Measurements from ENCODE around the gene RETREG3. TPM values are rescaled to one million over a fixed set of nuclear protein-coding genes. Genes with fewer than 3 reads are reported as not detected.

RETREG3 gene
- total and polyA plus RNA-seq, 9 of the 15 experiments (the other 6 are each of a cell fraction or from before 2014, with no cell fraction given), result 4.1 to 39.0 (median 16.9) TPM

DNA sequence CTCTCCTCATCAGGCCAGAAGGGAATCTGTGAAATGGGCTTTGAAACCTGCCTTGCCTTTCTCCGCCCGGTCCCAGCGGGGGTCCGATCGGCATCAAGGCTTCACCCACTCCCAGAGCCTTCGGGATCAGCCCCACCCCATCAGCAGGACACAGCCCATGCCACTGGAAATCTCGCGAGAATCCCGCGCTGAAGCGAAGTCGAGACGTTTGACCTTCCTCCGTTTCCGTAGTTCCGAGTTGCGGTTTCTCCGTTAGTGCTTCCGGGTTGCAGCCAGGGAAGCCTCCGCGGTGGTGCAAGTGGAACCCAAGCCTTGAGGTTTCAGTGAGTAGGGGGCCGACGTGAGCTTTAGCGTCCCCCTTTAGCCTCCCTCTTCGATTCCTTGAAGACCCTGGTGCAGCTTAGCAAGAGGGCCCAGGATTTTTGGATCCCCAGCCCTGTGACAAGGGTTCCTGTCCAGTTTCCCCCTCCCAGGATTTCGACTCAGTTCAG lies 47.2 kb downstream of the RETREG3 start, which contains the start of gene COASY (continued):
- TF ChIP-seq, protein P1, sequence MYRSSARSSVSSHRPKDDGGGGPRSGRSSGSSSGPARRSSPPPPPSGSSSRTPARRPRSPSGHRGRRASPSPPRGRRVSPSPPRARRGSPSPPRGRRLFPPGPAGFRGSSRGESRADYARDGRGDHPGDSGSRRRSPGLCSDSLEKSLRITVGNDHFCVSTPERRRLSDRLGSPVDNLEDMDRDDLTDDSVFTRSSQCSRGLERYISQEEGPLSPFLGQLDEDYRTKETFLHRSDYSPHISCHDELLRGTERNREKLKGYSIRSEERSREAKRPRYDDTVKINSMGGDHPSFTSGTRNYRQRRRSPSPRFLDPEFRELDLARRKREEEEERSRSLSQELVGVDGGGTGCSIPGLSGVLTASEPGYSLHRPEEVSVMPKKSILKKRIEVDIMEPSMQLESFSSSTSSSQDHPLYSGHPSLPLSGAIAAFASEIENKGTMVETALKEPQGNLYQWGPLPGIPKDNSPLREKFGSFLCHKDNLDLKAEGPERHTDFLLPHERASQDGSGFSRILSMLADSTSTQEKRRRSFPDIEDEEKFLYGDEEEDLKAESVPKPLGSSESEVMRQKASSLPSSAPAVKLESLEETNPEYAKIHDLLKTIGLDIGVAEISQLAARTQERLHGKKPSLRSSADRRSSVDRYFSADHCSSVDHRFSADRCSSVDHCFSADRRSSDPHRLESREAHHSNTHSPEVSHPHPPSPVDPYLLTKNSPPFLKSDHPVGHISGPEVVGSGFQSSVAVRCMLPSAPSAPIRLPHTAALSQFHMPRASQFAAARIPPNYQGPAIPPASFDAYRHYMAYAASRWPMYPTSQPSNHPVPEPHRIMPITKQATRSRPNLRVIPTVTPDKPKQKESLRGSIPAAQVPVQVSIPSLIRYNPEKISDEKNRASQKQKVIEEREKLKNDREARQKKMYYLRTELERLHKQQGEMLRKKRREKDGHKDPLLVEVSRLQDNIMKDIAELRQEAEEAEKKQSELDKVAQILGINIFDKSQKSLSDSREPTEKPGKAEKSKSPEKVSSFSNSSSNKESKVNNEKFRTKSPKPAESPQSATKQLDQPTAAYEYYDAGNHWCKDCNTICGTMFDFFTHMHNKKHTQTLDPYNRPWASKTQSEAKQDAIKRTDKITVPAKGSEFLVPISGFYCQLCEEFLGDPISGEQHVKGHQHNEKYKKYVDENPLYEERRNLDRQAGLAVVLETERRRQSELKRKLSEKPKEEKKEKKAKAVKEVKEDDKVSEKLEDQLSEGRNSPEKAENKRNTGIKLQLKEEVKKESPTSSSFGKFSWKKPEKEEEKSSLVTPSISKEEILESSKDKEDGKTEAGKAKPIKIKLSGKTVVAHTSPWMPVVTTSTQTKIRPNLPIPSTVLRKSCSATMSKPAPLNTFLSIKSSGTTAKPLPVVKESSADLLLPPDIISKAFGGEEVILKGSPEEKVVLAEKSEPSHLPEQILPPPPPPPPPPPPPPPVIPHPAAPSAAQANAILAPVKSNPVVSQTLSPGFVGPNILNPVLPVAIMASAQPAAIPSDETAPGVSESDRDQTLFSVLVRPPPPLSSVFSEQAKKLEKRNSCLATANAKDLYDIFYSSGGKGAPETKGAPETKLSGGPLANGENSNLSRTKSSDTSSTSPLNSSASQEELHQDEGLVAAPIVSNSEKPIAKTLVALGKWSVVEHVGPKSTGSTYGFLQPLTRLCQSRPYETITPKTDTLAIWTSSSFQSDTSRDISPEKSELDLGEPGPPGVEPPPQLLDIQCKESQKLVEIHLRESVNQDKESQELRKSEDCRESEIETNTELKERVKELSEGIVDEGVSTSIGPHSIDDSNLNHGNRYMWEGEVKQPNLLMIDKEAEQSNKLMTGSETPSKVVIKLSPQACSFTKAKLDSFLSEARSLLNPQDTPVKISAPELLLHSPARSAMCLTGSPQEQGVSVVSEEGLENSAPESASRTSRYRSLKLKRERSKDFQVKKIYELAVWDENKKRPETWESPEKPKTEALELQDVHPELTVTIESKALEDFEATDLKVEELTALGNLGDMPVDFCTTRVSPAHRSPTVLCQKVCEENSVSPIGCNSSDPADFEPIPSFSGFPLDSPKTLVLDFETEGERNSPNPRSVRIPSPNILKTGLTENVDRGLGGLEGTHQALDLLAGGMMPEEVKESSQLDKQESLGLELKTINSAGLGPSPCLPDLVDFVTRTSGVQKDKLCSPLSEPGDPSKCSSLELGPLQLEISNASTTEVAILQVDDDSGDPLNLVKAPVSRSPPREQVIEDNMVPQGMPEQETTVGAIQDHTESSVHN (IDR thresholded peaks at IDR 0.05; ENCODE audit: borderline replicate concordance in 1 of 2, low read depth in 1 of 2), result no peak
- peak; percentile 99 for TF ChIP-seq MTA3 (IDR thresholded peaks at IDR 0.05; ENCODE audit: borderline replicate concordance)
- TF ChIP-seq SRSF3 (IDR thresholded peaks at IDR 0.05; ENCODE audit: insufficient read depth, low read length), result no peak
- TF ChIP-seq ZFP1 (CRISPR knock-in tag; IDR thresholded peaks at IDR 0.05), result no peak
- no peak for TF ChIP-seq FOXP1 (CRISPR knock-in tag; IDR thresholded peaks at IDR 0.05)
- TF ChIP-seq, protein P2, sequence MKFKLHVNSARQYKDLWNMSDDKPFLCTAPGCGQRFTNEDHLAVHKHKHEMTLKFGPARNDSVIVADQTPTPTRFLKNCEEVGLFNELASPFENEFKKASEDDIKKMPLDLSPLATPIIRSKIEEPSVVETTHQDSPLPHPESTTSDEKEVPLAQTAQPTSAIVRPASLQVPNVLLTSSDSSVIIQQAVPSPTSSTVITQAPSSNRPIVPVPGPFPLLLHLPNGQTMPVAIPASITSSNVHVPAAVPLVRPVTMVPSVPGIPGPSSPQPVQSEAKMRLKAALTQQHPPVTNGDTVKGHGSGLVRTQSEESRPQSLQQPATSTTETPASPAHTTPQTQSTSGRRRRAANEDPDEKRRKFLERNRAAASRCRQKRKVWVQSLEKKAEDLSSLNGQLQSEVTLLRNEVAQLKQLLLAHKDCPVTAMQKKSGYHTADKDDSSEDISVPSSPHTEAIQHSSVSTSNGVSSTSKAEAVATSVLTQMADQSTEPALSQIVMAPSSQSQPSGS (CRISPR knock-in tag; IDR thresholded peaks at IDR 0.05), result no peak
- no peak for TF ChIP-seq ZKSCAN3 (CRISPR knock-in tag; IDR thresholded peaks at IDR 0.05)
- TF ChIP-seq, protein P3, sequence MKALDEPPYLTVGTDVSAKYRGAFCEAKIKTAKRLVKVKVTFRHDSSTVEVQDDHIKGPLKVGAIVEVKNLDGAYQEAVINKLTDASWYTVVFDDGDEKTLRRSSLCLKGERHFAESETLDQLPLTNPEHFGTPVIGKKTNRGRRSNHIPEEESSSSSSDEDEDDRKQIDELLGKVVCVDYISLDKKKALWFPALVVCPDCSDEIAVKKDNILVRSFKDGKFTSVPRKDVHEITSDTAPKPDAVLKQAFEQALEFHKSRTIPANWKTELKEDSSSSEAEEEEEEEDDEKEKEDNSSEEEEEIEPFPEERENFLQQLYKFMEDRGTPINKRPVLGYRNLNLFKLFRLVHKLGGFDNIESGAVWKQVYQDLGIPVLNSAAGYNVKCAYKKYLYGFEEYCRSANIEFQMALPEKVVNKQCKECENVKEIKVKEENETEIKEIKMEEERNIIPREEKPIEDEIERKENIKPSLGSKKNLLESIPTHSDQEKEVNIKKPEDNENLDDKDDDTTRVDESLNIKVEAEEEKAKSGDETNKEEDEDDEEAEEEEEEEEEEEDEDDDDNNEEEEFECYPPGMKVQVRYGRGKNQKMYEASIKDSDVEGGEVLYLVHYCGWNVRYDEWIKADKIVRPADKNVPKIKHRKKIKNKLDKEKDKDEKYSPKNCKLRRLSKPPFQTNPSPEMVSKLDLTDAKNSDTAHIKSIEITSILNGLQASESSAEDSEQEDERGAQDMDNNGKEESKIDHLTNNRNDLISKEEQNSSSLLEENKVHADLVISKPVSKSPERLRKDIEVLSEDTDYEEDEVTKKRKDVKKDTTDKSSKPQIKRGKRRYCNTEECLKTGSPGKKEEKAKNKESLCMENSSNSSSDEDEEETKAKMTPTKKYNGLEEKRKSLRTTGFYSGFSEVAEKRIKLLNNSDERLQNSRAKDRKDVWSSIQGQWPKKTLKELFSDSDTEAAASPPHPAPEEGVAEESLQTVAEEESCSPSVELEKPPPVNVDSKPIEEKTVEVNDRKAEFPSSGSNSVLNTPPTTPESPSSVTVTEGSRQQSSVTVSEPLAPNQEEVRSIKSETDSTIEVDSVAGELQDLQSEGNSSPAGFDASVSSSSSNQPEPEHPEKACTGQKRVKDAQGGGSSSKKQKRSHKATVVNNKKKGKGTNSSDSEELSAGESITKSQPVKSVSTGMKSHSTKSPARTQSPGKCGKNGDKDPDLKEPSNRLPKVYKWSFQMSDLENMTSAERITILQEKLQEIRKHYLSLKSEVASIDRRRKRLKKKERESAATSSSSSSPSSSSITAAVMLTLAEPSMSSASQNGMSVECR (CRISPR knock-in tag; IDR thresholded peaks at IDR 0.05), result no peak
- no peak for TF ChIP-seq RB1 (IDR thresholded peaks at IDR 0.05; ENCODE audit: low read depth)
- TF ChIP-seq ARID1B (IDR thresholded peaks at IDR 0.05), result peak; percentile 28
- TF ChIP-seq, protein P4, sequence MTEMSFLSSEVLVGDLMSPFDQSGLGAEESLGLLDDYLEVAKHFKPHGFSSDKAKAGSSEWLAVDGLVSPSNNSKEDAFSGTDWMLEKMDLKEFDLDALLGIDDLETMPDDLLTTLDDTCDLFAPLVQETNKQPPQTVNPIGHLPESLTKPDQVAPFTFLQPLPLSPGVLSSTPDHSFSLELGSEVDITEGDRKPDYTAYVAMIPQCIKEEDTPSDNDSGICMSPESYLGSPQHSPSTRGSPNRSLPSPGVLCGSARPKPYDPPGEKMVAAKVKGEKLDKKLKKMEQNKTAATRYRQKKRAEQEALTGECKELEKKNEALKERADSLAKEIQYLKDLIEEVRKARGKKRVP (CRISPR knock-in tag; IDR thresholded peaks at IDR 0.05), result no peak
- TF ChIP-seq RFX7 (CRISPR knock-in tag; IDR thresholded peaks at IDR 0.05), result no peak
- TF ChIP-seq GATAD2B (IDR thresholded peaks at IDR 0.05; ENCODE audit: borderline replicate concordance), result no peak
- TF ChIP-seq KHSRP (IDR thresholded peaks at IDR 0.05), result no peak
